ENCODE measurements around the gene LARP7.

- TF ChIP-seq CTCF (IDR thresholded peaks at IDR 0.05) (no peak), POLR2A (IDR thresholded peaks at IDR 0.05) (no peak)
These were observed 10.7 kb upstream of the LARP7 start for GRCh38 chr4:112626228-112626627.

All from thyroid gland (tissue), 4 donors.